ENCODE measurements around the gene HIF1A.

DNA sequence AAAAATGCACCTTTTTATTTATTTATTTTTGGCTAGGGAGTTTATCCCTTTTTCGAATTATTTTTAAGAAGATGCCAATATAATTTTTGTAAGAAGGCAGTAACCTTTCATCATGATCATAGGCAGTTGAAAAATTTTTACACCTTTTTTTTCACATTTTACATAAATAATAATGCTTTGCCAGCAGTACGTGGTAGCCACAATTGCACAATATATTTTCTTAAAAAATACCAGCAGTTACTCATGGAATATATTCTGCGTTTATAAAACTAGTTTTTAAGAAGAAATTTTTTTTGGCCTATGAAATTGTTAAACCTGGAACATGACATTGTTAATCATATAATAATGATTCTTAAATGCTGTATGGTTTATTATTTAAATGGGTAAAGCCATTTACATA, 52.0 kb downstream of the HIF1A start:
- TF ChIP-seq, protein P1, sequence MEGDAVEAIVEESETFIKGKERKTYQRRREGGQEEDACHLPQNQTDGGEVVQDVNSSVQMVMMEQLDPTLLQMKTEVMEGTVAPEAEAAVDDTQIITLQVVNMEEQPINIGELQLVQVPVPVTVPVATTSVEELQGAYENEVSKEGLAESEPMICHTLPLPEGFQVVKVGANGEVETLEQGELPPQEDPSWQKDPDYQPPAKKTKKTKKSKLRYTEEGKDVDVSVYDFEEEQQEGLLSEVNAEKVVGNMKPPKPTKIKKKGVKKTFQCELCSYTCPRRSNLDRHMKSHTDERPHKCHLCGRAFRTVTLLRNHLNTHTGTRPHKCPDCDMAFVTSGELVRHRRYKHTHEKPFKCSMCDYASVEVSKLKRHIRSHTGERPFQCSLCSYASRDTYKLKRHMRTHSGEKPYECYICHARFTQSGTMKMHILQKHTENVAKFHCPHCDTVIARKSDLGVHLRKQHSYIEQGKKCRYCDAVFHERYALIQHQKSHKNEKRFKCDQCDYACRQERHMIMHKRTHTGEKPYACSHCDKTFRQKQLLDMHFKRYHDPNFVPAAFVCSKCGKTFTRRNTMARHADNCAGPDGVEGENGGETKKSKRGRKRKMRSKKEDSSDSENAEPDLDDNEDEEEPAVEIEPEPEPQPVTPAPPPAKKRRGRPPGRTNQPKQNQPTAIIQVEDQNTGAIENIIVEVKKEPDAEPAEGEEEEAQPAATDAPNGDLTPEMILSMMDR (IDR thresholded peaks at IDR 0.05 in 8 of 11, conservative IDR thresholded peaks at IDR 0.05 in 3 of 11): no peak
- TF ChIP-seq POLR2A (IDR thresholded peaks at IDR 0.05): no peak
- no peak for TF ChIP-seq POLR2AphosphoS5 (IDR thresholded peaks at IDR 0.05)

All from spleen (tissue), 7 donors.